HG02852 (cell line): ENCODE measurements around the gene FNIP2.

Source experiments
- ATAC-seq: cut with Tn5 transposase; IDR thresholded peaks from one replicate; pipeline ENCODE4 v1.9.1; 2021; ENCODE audit warnings: mild to moderate bottlenecking, moderate library complexity; ENCODE audit not compliant: unreplicated experiment

Gene FNIP2

DNA sequence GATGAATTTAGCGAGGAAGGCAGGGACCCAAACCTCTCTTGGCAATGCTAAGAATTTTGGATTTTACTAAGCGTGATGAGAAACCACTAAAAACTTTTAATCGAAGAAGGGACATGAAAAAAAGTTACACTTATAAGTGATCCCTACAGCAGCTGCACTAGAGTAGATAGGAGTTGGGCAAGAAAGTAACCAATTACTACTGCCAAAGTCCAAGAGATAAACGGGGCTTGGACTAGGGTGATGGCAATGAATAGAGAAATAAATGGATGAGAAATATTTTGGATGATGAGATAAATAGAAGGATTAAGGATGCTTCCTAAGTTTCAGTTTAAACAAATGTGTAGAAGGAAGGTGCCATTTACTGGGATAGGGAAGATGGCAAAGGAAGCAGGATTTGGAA is 6.3 kb upstream of the FNIP2 start:
- no peak for ATAC-seq

DNA sequence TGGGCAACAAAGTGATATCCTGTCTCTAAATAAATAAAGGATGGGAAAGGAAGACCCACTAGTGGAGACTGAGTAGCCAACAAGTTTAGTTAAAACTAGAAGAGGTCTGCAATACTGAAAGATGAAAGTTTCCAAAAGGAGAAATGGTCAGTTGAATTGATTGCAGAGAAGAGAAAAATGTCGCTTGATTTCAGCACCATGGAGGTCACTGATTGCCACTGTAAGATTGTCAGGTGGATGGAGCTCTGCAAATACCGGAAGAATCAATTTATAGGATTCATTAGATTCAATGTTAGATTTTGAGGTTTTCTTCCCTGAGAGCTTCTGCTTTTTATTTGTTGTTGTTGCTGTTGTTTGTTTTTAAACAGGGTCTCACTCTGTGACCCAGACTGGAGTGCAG is 5.4 kb upstream of the FNIP2 start:
- ATAC-seq: no peak

DNA sequence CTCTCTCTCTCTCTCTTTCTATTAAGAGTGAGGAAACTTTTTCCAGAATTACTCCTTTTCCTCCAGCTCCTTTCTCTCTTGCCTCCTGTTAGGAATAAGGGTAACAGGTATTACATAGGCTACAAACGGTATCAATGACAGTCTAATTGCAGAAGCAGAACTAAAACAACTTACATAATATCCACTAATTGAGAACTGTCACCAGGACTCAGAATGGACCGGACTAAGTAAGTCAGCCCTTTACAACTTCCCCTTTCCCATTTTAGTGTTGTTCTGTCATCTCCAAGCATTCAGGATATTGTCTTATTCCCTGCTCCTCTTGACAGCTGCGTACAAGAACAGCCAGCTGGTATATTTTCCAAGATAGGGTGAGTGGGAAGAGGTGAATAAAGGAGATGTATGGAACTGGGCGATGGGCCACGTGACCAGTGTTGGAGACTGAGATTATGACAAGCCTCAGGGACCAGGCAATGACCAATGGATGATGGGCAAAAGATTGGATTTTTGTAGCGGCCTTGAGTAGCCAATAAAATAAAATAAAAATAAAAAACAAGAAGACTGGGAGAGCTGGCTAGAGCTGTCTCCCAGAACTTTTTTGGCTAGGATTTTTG is 2.3 kb upstream of the FNIP2 start:
- ATAC-seq: no peak

DNA sequence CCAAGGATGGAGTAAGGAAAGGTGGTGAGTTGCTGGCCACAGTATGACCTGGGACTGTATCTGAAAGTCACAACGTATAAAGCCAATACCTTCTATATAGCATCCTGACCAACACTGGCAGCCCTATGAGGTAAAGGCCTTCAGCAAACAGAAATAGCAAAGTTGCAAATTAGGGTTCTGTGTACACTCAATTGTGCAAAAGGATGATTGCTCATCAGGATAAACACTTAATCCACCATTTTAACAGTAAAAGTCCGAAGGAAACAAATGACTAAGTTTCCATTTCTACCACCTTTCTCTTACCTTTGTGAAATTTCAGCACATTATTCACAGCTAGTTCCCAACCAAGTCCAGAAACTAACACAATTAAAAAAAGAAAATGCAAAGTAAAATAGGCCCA is 1.4 kb upstream of the FNIP2 start:
- ATAC-seq: no peak

DNA sequence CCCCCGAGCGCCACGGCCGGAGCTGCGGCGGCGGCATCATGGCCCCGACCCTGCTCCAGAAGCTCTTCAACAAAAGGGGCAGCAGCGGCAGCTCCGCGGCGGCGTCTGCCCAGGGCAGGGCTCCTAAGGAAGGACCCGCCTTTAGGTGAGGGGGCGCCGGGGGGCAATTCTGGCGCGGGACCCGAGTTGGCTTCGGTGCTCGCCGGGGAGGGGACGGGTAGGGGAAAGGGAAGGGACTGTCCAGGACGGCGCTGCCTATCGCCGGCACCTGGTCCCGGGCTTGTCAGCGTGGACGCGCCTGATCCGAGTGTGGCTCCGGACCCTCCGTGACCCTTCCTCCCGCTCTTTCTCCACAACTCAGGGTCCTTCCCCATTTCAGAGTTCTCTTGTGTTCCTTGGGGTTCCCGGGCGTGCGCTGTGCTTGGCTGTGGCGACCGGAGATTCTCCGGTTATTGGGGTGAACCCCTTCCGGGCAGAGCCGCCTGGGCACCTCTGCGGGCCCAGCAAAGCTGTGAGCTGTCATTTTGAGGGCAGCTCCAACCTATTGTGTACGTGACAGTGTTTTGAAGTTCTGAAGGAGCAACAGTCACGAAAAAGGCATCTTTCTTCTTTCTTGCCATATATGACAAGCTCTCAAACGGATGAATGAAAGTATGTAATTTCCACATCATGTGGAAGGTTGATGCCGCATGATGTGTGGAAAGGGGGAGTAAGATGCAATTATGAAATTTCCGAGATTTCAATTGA is 522 bp downstream of the FNIP2 start:
- peak; percentile 33 for ATAC-seq

DNA sequence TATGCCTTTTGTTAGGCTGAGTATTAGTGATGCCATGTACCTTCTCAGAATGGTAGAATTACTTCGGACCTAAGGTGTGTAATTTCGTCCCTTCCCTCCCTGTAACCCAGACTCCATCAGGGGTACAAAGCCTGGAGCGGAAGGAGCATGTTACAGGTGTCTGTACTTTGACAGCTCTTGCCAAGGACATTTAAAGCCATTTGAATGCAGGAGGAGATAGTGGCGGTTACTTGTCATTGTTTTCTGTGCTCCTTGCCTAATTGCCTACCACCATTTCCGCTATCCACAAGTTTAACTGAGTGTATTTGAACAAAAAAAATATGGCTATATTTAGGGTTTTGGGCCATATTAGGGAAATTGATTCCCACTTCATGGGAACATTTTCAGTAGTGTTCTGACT is 1.8 kb downstream of the FNIP2 start:
- no peak for ATAC-seq

DNA sequence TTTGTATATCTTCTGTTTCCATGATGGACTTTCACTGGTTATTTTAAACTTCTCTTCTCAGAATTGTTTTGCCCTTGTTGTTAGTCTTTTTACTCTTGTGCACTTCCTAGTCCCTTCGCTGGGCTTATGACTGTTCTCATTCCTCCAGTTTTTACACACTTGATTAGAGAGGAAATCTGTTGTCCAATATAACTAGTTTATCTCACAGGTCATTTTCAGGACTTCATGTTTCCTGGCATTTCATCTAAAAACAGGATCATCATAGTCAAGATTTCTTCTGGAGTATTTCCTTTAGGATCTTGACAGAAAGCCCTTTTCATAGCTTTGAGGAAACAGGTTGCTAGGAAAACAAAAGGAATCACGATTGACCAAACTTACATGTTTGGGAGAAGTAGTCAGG is 3.0 kb downstream of the FNIP2 start:
- ATAC-seq: no peak

DNA sequence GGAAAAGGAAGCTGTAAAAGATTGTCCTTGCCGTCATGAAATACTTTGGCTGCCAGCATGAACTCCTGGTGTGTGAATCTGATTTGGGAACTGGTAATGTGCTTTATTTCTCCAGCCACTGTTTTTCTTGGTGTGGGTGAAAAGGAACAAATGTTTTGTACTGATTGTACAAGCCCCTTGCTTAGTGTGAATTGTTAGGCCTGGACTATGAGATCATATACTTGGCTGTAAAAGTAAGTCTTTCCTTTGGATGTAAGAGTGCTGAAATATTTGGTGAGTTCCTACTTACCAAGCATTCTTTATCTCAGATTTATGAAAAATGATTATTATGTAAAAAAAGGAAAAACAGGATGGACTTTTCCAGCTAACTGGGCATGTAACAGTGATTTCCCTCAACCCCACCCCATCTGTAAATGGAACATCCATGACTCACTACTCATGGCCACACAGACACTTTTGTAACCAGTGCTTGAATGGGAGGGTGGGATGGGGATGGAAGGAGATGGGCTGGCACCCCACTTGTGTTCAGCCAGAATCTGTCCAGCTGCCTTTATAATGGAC is 6.3 kb downstream of the FNIP2 start:
- ATAC-seq: no peak

DNA sequence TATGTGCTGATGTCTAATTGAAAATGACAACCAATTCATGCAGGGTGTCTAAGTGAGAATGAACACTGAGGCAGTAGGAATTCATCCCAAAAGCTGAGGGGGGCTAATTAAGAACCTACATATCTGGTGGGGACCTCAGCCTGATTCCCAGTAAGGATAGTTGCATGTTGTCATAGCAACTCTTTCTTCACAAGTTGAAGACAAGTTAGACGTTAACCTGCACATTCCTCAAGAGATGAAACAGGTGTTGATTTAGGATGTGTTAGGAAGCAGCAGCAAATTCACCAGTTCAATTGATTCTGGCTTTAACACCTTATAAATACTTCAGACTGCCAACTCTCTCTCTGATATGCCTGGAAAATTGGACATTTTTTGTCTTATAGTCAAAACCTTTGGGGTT is 7.3 kb downstream of the FNIP2 start:
- no peak for ATAC-seq

DNA sequence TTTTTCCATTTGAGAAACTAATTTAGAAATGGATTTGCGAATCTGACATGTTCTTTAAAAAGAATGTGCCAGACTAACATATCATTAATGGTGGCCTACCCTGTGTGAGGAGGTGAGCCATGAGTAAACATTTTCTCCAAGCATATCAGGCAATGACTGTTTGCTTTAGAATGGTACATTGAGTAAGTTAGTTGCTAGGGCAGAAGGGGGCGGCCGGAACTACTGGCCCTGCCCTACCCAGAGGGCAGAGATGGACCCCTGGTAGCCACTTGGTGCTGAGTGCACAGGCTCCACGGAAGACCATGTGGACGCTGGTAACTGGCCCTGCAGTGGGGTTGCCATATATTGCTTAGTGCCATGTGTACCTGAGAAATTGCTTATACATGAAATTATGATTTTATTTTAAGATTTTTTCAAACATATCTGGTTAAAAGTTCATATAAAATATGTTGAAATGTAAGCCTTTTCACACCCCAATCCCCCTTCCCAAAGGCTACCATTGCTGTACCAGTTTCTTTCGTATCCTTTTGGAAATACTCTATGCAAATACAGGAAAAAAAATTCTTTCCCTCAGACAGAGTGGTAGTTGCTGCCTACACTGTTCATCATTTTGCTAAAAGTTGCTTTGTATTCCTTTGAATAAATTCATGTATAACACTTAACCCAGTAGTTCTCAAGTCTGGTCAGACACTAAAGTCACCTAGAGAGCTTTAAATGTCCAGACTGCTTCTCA is 8.8 kb downstream of the FNIP2 start:
- ATAC-seq: peak; percentile 35

DNA sequence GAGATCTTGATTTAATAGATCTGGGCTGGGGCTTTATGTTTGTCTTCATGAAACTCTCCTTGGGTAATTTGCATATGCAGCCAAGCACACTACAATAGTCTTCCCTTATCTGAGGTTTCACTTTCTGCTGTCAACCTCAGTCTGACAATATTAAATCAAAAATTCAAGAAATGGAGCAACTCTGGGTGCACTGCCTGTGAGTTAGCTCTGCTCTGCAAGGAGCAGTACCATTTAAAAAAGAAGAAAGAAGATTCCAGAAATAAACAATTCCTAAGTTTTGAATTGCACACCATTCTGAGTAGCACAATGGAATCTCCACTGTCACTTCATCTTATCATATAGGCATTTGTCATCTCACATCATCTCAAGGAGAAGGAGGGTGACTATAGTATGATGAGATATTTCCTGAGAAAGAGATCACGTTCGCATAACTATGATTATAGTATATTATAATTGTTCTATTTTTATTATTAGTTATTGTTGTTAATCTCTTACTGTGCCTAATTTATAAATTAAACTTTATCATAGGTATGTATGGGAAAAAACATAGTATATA is 9.4 kb downstream of the FNIP2 start:
- ATAC-seq: peak; percentile 99

DNA sequence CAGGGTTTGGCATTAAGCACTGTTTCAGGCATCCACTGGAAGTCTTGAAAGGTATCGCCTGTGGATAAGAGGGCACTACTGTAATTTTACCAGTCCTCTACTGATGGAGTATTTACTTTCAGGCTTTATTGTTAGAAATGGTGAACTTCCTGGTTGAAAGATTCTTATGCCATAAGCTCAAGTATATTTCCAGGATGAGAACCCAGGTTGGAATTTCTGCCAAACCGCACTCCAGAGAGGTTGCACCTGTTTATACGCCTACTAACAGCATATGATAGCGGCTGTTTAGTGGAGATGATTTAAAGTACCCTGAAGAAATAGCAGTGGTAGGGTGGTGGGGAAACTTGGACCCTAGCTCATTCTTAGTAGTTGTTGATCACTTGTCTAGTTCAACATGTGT is 9.9 kb downstream of the FNIP2 start:
- no peak for ATAC-seq

DNA sequence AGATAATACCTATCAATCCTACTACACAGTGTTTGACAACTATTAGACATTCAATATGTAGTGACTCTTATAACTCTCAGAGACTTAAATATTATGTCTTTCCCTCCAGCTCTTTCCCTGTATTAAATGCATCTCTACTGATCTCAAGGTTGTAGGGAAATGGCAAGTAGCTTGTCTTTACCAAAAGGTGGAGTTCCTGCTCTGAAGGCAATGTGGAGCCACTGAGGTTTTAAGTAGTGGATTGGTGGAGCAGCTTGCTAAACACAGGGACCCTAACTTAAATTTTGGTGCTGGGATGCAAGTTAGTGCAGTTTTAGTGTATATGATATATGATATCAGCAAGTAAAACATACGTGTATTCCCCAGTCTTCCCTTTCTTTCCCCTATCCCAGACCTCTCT is 13.1 kb downstream of the FNIP2 start:
- no peak for ATAC-seq

DNA sequence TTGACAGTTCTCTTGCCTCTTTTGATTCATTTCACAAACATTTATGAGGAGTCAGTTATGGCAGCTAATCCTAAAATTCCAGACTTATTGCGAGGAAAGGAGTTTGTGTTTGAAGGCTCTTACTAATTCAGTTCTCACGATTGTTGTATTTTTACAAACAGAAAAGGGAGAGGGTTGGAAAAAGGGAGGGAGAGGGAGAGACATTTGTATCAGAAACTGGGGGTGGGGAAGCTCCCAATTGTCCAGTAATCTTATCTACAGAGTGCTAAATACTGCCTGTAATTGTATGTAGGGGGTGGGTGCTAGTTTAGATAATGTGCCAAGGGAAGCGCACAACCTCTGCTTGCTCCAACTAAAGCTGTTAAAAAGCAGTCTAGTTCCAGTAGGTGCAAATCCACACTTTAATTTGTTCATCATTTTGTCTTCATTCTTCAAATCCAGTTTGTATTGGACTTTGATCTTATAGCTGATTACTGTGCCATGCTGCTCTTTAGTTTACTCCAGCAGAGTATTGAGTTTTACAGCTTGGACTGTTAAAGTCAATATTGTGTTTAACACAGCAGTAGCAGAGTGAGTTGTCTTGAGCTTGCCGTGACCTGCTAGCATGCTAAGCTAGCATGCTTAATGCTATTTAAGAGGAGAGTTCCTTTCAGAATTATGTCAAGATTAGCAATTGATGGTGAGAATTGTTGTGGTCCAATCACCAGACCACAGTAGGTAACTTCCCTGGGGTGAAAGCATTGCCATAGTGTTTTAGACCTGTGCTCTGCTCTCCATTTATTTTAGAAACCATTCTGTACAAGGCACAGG is 13.9 kb downstream of the FNIP2 start:
- ATAC-seq: no peak

DNA sequence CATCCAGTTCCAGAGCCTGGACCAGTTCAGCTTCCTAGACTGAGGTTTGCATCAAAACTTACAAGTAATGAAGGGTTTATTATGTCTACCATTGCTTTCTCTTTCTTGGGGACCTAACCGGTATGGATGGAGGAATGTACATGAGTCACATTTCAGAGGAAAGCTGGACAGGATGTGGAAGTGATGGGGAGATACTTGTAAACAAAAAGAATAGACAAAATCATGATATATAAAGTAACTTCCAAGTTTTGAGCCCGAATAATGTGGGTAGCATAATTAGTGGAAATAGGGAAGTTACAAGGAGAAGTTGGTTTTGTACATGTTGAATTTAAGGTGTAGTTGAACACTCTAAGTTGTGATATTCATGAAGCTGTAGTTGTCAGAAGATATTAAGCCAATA is 15.0 kb downstream of the FNIP2 start:
- ATAC-seq: no peak

DNA sequence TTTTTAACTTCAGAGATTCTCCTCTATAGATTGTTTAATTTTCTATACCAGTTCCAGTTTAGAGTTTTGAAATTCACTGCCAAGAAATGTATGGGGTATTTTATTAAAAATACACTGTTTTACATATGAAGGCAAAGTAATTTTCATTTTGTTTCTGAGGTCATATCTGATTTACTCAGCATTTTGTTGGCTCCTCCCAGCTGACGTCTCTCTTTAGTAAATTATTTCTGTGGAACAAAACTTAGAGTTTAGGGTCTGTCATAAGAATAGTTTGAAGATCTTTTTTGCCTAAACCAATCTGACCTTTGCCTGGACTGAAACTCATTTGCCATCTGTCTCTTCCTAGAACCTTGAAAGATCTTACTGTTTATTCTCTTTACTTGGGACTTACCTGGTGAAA is 16.9 kb downstream of the FNIP2 start:
- ATAC-seq: no peak

DNA sequence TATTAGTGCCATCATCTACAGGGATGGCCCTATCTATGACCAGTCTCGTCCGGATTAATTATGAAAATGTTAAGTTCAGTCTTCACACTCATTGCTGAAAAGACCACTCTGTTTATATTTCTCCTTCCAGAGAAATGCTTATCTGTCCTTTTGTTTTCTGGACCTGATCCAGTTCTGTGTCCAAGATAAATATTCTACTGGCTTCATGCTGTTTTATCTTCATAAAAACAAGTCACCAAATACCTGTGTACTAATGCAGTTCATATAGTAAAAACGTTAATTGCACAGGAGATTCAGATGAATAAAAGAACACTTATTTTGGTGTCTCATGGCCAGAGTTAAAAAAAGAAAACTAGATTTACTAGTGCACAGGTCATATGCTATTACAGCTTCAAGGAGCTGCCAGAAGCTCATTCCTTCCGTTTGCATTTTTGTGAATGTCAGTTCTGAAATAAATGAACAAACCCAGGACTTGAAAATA is 17.3 kb downstream of the FNIP2 start:
- no peak for ATAC-seq

DNA sequence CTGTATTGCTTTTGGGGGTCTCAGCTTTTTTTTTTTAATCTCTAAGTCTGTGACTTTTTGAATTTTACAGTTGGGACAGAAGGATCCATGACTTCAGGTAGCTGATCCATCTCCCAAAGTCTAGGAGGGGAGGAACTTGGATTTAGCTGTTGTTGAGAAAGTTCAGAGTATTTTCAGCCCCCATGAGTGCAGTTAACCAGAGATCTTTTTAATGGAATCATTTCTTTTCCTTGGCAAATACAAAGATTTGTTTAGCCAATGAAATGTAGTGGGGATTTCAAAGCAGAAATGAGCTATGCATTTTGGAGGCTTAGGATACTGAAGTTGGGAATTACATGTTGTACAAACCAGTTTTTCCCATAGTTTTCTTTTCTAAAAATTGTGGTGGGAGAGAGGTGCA is 18.1 kb downstream of the FNIP2 start:
- ATAC-seq: no peak

DNA sequence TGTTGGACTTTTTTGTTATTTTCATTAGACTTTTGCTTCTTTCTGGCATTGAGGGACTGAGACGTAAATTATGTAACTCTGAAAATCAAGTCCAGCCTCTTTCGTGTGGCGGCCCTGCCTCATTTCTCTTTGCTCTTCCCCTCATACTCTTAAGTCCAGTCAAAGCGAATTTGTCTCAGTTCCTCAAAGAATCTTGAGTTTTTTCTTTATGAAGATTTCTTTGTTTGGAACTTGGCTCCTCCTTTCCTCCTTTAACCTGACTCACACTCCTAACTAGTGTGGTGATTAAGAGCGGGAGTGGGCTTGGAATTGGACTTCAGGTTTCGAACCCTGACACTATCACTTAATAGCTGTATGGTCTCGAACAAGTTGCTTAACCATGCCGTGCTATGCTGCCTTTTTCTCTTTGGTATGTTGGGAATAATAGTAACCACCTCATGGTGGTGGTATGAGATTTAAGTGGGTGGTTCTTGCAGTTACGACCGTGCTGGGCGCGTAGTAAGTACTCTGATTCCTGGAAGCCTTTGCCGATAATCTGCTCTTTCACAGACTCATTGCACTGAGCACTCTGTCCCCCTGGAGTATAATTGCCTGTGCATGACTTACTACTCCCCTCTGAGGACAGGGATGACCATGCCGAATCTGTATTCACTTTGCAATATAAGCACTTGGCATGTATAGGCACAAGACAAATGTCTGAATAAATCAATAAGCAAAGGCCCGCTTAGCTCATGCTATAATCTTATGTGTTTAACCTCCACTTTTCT is 19.1 kb downstream of the FNIP2 start:
- no peak for ATAC-seq

DNA sequence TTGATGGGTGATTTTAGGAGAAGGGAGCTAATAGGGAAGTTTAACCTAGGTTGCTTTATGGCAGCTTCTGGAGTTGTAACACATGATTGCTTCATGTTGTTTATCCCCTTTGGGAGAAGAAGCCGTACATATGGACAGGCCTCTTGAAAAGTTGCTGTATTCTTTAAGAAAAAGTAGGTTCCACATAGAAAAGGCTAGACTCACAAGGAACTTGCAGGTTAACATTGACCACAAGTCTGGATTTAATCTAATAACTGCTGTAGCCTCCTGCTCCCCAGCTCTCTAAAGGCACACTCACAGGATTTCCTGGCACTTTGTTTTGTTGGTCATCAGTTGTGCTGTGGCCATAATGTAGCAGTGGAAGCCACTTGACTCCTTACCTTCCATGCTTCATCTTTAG is 19.7 kb downstream of the FNIP2 start:
- no peak for ATAC-seq
